Measurements from ENCODE around the gene SCYGR6.
"Not testable (repeated sequence)": the region's sequence is repeated elsewhere in the genome, so short reads cannot be mapped to it uniquely, and the experiment has no call there.

The SCYGR6 gene

GRCh38 chr2:227765788-227766372 is 41.3 kb upstream of the SCYGR6 start:
- in situ Hi-C loops (cut with MboI; ENCODE audit: low sequenced_read_pairs, unreplicated experiment): loop anchor here (10.0 to 25.0 kb wide), 2 partner anchors 361 to 629 kb away; no protein-coding TSS in a partner anchor
- no peak for TF ChIP-seq CTCF (IDR thresholded peaks at IDR 0.05; ENCODE audit: borderline replicate concordance, control extremely low read depth, extremely low read depth, insufficient read depth, missing control alignments)
- no peak for DNase-seq (ENCODE audit: low spot score)

- DNase-seq (ENCODE audit: low spot score): no peak
- no peak for TF ChIP-seq CTCF (IDR thresholded peaks at IDR 0.05; ENCODE audit: borderline replicate concordance, control extremely low read depth, extremely low read depth, insufficient read depth, missing control alignments)
- in situ Hi-C loops (cut with MboI; ENCODE audit: low sequenced_read_pairs, unreplicated experiment): loop anchor here (10.0 to 25.0 kb wide), 2 partner anchors 357 to 625 kb away; no protein-coding TSS in a partner anchor
Measured at GRCh38 chr2:227761740-227762476, 37.4 kb upstream of the SCYGR6 start.

GRCh38 chr2:227759411-227760118 is 35.0 kb upstream of the SCYGR6 start:
- in situ Hi-C loops (cut with MboI; ENCODE audit: low sequenced_read_pairs, unreplicated experiment): loop anchor here (10.0 to 25.0 kb wide), 2 partner anchors 355 to 622 kb away; no protein-coding TSS in a partner anchor
- DNase-seq (ENCODE audit: low spot score): no peak
- TF ChIP-seq CTCF (IDR thresholded peaks at IDR 0.05; ENCODE audit: borderline replicate concordance, control extremely low read depth, extremely low read depth, insufficient read depth, missing control alignments): no peak

- in situ Hi-C loops (cut with MboI; ENCODE audit: low sequenced_read_pairs, unreplicated experiment): loop anchor here (25.0 kb wide), 1 partner anchor 619 kb away; no protein-coding TSS in a partner anchor
- DNase-seq (ENCODE audit: low spot score): not testable (repeated sequence)
Measured at GRCh38 chr2:227756261-227756660, 31.7 kb upstream of the SCYGR6 start.

GRCh38 chr2:227748079-227748478 is 23.5 kb upstream of the SCYGR6 start:
- no peak for DNase-seq (ENCODE audit: low spot score)
- TF ChIP-seq CTCF (IDR thresholded peaks at IDR 0.05; ENCODE audit: borderline replicate concordance, control extremely low read depth, extremely low read depth, insufficient read depth, missing control alignments): no peak
- in situ Hi-C loops (cut with MboI; ENCODE audit: low sequenced_read_pairs, unreplicated experiment): no loop called here

- in situ Hi-C loops (cut with MboI; ENCODE audit: low sequenced_read_pairs, unreplicated experiment): no loop called here
- no peak for TF ChIP-seq CTCF (IDR thresholded peaks at IDR 0.05; ENCODE audit: borderline replicate concordance, control extremely low read depth, extremely low read depth, insufficient read depth, missing control alignments)
- no peak for DNase-seq (ENCODE audit: low spot score)
Measured at GRCh38 chr2:227745594-227745993, 21.0 kb upstream of the SCYGR6 start, which contains the start of gene SCYGR8. Gene SCYGR8 (plus strand): TSS chr2:227745894. CDS start chr2:227745894, 0 bp downstream.

- in situ Hi-C loops (cut with MboI; ENCODE audit: low sequenced_read_pairs, unreplicated experiment): not testable (repeated sequence)
Measured at GRCh38 chr2:227740705-227741104, 16.1 kb upstream of the SCYGR6 start.

More at GRCh38 chr2:227740705-227741104, 16.1 kb upstream of the SCYGR6 start:
- not testable (repeated sequence) for DNase-seq (ENCODE audit: low spot score)
